ENCODE measurements around the gene NLGN1.
A peak's percentile ranks its signal among the peaks of the same experiment; 100 is the strongest.

The NLGN1 gene

DNA sequence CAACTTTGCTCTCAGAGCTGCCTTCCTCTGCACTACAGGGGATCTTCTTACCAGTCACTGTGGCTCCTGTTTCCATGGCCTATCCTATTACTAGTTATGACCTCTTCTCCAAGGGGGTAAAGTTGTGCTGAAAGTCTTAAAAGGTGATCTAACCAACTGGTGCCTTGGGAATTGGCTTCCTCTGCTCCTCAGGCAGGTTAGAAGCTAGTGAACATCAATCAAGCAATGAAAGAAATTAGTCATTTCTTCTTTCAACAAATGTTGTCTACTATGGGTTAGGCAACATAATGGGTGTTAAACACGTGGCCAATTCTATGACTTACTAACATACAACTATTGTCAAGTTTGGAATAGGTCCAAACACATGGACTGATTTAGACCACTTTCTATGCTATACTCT, 890.2 kb downstream of the NLGN1 start:
- Mint-ChIP-seq H3K27me3 (ENCODE audit: low read depth) (no peaks in the 10 kb centered on the region), H3K27ac (no peak overlapping the region), H3K4me1 (no peaks in the 10 kb centered on the region), H3K36me3 (ENCODE audit: low read depth) (no peaks in the 10 kb centered on the region), H3K9me3 (no peaks in the 10 kb centered on the region), H3K4me3 (no peak overlapping the region)
- TF ChIP-seq, protein P1, sequence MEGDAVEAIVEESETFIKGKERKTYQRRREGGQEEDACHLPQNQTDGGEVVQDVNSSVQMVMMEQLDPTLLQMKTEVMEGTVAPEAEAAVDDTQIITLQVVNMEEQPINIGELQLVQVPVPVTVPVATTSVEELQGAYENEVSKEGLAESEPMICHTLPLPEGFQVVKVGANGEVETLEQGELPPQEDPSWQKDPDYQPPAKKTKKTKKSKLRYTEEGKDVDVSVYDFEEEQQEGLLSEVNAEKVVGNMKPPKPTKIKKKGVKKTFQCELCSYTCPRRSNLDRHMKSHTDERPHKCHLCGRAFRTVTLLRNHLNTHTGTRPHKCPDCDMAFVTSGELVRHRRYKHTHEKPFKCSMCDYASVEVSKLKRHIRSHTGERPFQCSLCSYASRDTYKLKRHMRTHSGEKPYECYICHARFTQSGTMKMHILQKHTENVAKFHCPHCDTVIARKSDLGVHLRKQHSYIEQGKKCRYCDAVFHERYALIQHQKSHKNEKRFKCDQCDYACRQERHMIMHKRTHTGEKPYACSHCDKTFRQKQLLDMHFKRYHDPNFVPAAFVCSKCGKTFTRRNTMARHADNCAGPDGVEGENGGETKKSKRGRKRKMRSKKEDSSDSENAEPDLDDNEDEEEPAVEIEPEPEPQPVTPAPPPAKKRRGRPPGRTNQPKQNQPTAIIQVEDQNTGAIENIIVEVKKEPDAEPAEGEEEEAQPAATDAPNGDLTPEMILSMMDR (IDR thresholded peaks at IDR 0.05; ENCODE audit: unreplicated experiment in 3 of 3): no peak

DNA sequence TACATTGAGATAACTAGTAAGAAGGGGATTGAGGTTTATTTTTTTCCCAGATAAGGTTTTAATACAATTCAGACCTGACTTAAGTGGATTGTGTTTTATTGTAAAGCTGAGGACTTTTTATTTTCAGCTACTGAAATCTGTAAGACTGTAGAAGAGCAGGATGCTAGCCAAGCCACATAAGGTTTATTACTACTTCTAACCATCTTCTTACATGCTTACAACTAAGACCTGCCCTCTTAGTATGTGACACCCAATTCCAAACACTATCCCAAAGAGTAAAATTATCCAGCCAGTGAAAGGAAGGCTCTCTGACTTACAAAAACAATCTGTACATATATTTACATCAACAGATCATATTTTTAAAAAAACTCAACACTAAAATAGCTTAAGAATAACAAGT, 897.1 kb downstream of the NLGN1 start:
- H3K36me3 Mint-ChIP-seq (ENCODE audit: low read depth): no peaks in the 10 kb centered on the region
- H3K27ac Mint-ChIP-seq: no peak overlapping the region
- H3K4me3 Mint-ChIP-seq: no peak overlapping the region
- TF ChIP-seq, protein P1 (IDR thresholded peaks at IDR 0.05; ENCODE audit: unreplicated experiment in 3 of 3): no peak
- H3K4me1 Mint-ChIP-seq: peaks cover 5% of the 10 kb centered on the region
- H3K27me3 Mint-ChIP-seq (ENCODE audit: low read depth): no peaks in the 10 kb centered on the region
- no peaks in the 10 kb centered on the region for H3K9me3 Mint-ChIP-seq

DNA sequence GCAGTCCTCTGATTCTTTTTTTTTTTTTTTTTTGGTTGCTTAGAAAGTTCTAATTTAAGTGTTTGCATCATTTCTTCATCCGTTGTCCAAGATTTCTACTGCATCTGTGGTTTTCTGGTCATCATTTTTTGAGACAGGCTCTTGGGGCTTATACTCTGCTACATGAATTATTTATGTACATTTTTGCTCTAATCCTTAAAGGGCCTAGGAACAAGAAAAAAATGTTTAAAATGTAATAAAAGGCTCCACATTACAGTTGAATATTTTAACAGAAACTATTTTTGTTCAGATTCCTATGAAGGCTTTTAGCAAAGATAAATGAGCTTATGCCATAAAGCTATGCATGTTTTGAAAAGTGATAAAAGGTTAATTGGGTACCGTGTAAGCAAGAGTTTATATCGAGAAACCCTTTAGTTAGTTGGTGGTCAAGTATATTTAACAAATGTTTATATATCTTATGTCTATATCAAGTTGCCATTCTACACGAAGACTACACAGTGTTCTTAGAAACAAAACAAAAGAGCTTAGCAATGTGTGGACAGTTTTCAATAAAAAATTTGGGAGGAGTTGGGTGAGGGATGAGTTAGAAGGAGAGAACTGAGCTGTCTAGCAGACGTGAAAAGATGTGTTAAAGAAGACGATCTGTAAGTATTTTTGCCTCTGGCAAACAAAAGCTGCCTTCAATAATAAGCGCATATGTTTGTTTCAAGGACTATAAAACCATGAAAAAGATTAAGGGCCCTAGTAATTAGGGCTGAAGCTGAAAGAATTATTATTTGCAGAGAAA, 898.0 kb downstream of the NLGN1 start:
- Mint-ChIP-seq H3K4me3 (no peak overlapping the region), H3K9me3 (no peaks in the 10 kb centered on the region), H3K27ac (peak overlapping the region in 1 of 3 experiments; percentile 19), H3K4me1 (peaks cover 5% of the 10 kb centered on the region), H3K27me3 (ENCODE audit: low read depth) (no peaks in the 10 kb centered on the region), H3K36me3 (ENCODE audit: low read depth) (no peaks in the 10 kb centered on the region)
- TF ChIP-seq, protein P1 (IDR thresholded peaks at IDR 0.05; ENCODE audit: unreplicated experiment in 3 of 3): no peak

DNA sequence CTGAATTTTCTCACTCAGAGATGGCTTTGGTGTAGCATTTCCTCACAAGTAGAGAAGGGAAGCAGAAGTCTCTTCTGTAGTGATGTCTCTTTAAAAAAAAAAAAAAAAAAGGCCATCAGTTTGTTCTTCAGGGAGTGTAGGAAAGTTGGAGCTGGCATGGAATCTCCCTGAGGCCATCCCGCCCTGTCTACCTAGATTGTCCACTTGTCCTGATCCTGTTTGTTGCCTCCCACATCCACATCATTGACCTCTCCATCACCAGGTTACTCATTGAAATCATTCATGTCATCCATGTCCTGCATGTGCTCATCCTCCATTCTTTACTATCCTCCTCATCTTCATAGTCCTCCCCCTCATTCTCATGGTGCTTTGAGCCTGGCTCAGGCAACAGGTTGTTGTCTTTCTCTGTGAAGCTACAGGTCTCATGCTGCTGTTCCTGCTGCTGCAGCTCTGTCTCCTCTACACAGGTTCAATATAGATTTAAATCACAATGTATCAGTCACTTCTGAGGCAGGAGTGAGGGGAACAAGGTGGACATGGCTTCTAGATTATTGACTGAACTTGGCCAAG, 905.3 kb downstream of the NLGN1 start:
- H3K27ac Mint-ChIP-seq: no peak overlapping the region
- TF ChIP-seq, protein P1 (IDR thresholded peaks at IDR 0.05; ENCODE audit: unreplicated experiment in 3 of 3): no peak
- no peaks in the 10 kb centered on the region for H3K9me3 Mint-ChIP-seq
- no peaks in the 10 kb centered on the region for H3K36me3 Mint-ChIP-seq (ENCODE audit: low read depth)
- no peak overlapping the region for H3K4me3 Mint-ChIP-seq
- no peaks in the 10 kb centered on the region for H3K27me3 Mint-ChIP-seq (ENCODE audit: low read depth)
- H3K4me1 Mint-ChIP-seq: no peaks in the 10 kb centered on the region

DNA sequence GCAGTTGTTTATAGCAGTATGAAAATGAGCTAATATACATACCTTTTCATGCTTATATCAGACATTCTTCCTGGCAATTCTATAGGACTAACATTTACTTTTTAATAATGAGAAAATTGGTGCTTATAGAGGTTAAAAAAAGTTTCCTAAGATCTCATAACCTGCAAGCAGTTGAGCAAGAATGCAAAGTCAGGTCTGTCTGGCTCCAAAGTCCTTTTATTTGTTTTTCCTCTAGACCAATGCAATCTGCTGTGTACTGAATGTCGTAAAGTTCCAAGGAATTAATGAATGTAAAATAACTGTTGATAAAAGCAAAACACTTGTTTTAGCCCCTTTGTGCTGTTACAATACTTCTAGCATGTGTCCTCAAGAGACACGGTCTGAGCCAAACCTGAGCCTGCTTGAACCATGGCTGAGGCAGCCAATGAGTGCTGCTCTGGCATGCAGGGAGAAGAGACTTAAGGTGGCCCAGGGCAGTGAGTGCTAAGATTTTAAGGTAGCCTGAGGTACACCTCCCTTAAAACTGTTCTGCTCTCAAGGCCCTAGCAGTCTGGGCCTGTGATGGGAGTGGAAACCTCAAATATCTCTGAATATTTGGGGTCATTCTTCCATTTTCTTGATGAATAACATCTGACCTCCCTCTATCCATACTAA, 906.5 kb downstream of the NLGN1 start:
- Mint-ChIP-seq H3K4me1 (no peaks in the 10 kb centered on the region), H3K27ac (no peak overlapping the region), H3K36me3 (ENCODE audit: low read depth) (no peaks in the 10 kb centered on the region), H3K4me3 (no peak overlapping the region), H3K9me3 (no peaks in the 10 kb centered on the region), H3K27me3 (ENCODE audit: low read depth) (no peaks in the 10 kb centered on the region)
- TF ChIP-seq, protein P1 (IDR thresholded peaks at IDR 0.05; ENCODE audit: unreplicated experiment in 3 of 3): no peak
